Measurements from ENCODE around the gene FSTL4. TPM values are rescaled to one million over a fixed set of nuclear protein-coding genes. Genes with fewer than 3 reads are reported as not detected.

Gene FSTL4
- total and polyA plus RNA-seq, 2 of the 4 experiments (the other 2 are of a cell fraction), result 0.18 TPM; not detected in 1

DNA sequence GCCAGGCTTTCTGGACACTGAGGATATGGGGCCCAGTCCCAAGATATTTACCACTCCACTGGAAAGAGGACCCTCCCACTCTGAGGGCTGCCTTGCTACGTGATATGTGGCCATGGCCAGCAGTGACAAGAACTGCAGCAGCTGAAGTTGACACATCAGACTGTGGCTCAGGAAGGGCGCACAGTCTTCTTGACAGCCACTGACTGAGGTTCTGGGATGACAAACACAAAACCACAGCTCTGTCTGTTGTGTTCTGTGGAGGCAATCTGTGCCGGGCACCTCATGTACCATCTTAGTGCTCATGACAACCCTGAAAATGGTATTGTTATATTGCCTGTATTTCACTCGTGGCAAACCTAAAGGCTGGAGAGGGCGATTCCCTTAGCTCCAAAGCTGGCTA lies 16.9 kb downstream of the FSTL4 start:
- Histone ChIP-seq H3K27me3 (ENCODE audit: control insufficient read depth, insufficient read depth, low read length) (no peaks in the 10 kb centered on the region), H2AK5ac (ENCODE audit: low read depth, low read length) (no peak overlapping the region), H3K4ac (ENCODE audit: low read depth, low read length) (no peak overlapping the region), H3K9me1 (ENCODE audit: insufficient read depth, low read length) (no peaks in the 10 kb centered on the region), H3K36me3 (ENCODE audit: control insufficient read depth, insufficient read depth, low read length) (no peaks in the 10 kb centered on the region), H4K5ac (ENCODE audit: low read depth, low read length) (no peak overlapping the region), H2BK120ac (ENCODE audit: low read depth, low read length) (no peak overlapping the region), H2AK9ac (replicated peaks; ENCODE audit: low read depth, low read length, poor library complexity) (no peak overlapping the region), H2BK5ac (ENCODE audit: low read depth, low read length, poor library complexity, severe bottlenecking) (no peak overlapping the region), H3K4me1 (ENCODE audit: control insufficient read depth, insufficient read depth, low read length) (no peaks in the 10 kb centered on the region), H2BK15ac (ENCODE audit: low read depth, low read length) (no peak overlapping the region), H3K27ac (ENCODE audit: insufficient read depth, low read length) (no peak overlapping the region), H2BK20ac (ENCODE audit: low read depth, low read length) (no peak overlapping the region), H3K4me3 (ENCODE audit: insufficient read depth, low read depth, low read length) (no peak overlapping the region), H3K9ac (ENCODE audit: low read depth, low read length) (no peak overlapping the region), H4K91ac (ENCODE audit: insufficient read depth, low read depth, low read length) (no peak overlapping the region), H3K14ac (replicated peaks; ENCODE audit: low read depth, low read length) (no peak overlapping the region), H3K18ac (ENCODE audit: low read depth, low read length) (no peak overlapping the region), H3K56ac (ENCODE audit: extremely low read depth, insufficient read depth, low read length) (no peak overlapping the region), H3K4me2 (ENCODE audit: low read depth, low read length) (no peak overlapping the region), H3K79me1 (ENCODE audit: low read depth in 1 of 2, low read length in 2 of 2) (no peaks in the 10 kb centered on the region), H3K23ac (ENCODE audit: low read depth, low read length) (no peak overlapping the region), H4K20me1 (ENCODE audit: insufficient read depth, low read length) (no peaks in the 10 kb centered on the region), H3K9me3 (ENCODE audit: control insufficient read depth, insufficient read depth, low read length) (no peaks in the 10 kb centered on the region), H2AFZ (replicated peaks; ENCODE audit: low read length, poor library complexity) (no peak overlapping the region), H4K8ac (ENCODE audit: low read depth in 2 of 2, low read length in 2 of 2) (no peak overlapping the region)
- BruUV-seq (replicated peaks), result no TSS peak
- no peak for TF ChIP-seq MAZ (IDR thresholded peaks at IDR 0.05; ENCODE audit: borderline replicate concordance, low read depth, low read length)
- TF ChIP-seq, protein P1, sequence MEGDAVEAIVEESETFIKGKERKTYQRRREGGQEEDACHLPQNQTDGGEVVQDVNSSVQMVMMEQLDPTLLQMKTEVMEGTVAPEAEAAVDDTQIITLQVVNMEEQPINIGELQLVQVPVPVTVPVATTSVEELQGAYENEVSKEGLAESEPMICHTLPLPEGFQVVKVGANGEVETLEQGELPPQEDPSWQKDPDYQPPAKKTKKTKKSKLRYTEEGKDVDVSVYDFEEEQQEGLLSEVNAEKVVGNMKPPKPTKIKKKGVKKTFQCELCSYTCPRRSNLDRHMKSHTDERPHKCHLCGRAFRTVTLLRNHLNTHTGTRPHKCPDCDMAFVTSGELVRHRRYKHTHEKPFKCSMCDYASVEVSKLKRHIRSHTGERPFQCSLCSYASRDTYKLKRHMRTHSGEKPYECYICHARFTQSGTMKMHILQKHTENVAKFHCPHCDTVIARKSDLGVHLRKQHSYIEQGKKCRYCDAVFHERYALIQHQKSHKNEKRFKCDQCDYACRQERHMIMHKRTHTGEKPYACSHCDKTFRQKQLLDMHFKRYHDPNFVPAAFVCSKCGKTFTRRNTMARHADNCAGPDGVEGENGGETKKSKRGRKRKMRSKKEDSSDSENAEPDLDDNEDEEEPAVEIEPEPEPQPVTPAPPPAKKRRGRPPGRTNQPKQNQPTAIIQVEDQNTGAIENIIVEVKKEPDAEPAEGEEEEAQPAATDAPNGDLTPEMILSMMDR (conservative IDR thresholded peaks at IDR 0.05; ENCODE audit: low read depth, low read length), result no peak
- no peak for TF ChIP-seq CEBPB (IDR thresholded peaks at IDR 0.05; ENCODE audit: low read depth, low read length)
- TF ChIP-seq BHLHE40 (IDR thresholded peaks at IDR 0.05; ENCODE audit: low read depth, low read length), result no peak
- TF ChIP-seq SMC3 (IDR thresholded peaks at IDR 0.05; ENCODE audit: low read depth, low read length), result no peak
- in situ Hi-C loops (cut with MboI; ENCODE audit: low sequenced_read_pairs) (no loop called here), intact Hi-C loops (cut with micrococcal nuclease) (no loop called here), dilution Hi-C loops (cut with HindIII; ENCODE audit: low sequenced_read_pairs, unreplicated experiment) (no loop called here)
- ATAC-seq (ENCODE audit: low read depth) (no peak), DNase-seq (no peak)
- ChIA-PET POLR2A (ENCODE audit: unreplicated experiment) (no interaction called here), CTCF (no interaction called here)
- WGBS, 2 experiments (ENCODE audit: extremely low coverage in 2 of 2, insufficient read length in 1 of 2), result no CpG with 5 or more reads among the region's 5 CpGs

Data from IMR-90 (cell line).